Mucosa of stomach (tissue), 1 donor: ENCODE measurements around the gene GLUD1.
"Not testable (repeated sequence)": the region's sequence is repeated elsewhere in the genome, so short reads cannot be mapped to it uniquely, and the experiment has no call there.

ENCODE experiments used
- H3K27me3 ChIP-seq: one replicate; pipeline ENCODE4 v1.7.0; 2013; ENCODE audit warnings: mild to moderate bottlenecking, low read length; ENCODE audit not compliant: control insufficient read depth, insufficient read depth
- H3K36me3 ChIP-seq: one replicate; pipeline ENCODE4 v1.7.0; 2013; ENCODE audit warnings: low read length; ENCODE audit not compliant: control insufficient read depth, insufficient read depth
- H3K4me1 ChIP-seq: one replicate; pipeline ENCODE4 v1.7.0; 2013; ENCODE audit warnings: mild to moderate bottlenecking, low read length; ENCODE audit not compliant: control insufficient read depth, insufficient read depth
- H3K4me3 ChIP-seq: one replicate; pipeline ENCODE4 v1.7.0; 2013; ENCODE audit warnings: low read length
- H3K9ac ChIP-seq: one replicate; pipeline ENCODE4 v1.7.0; 2013; ENCODE audit warnings: mild to moderate bottlenecking, low read length, moderate library complexity
- H3K9me3 ChIP-seq: one replicate; pipeline ENCODE4 v1.7.0; 2013; ENCODE audit warnings: mild to moderate bottlenecking, low read length, moderate library complexity; ENCODE audit not compliant: control insufficient read depth
- donor health status: Pancreatic carcinoma.

GLUD1 gene

DNA sequence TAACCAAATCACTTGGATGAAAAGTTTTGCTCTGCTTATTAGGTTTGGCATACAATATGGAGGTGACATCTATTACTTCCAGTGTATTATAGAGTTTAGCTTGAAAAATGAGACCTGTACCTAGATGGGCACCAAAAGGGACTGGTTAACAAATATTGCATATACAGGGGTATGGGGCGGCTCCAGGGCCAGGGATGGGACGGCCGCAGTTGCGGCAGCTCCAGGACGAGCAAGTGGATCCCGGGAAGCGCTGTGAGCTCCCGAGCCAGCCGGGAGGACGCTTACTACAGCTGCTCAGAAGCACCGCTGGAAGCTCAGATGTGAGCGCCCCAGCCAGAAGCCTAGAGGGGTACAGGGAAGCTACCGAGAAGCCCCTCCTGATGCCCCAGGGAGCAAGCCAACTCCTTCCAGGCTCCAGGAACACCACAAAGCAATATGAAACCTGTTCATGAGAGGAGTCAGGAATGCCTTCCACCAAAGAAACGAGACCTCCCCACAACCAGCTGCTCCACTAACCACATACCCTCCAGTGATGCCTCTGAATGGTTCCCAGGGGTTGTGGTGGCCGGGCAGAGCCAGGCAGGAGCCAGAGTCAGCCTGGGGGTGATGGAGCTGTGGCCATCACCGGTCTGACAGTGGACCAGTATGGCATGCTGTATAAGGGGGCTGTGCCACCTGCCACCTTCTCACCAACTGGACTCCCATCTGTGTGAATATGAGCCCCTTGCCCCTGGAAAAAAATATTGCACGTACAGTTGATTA is 67.7 kb downstream of the GLUD1 start:
- H3K27me3 ChIP-seq, H3K9ac ChIP-seq, H3K9me3 ChIP-seq, H3K4me1 ChIP-seq, H3K4me3 ChIP-seq, H3K36me3 ChIP-seq: not testable (repeated sequence)

DNA sequence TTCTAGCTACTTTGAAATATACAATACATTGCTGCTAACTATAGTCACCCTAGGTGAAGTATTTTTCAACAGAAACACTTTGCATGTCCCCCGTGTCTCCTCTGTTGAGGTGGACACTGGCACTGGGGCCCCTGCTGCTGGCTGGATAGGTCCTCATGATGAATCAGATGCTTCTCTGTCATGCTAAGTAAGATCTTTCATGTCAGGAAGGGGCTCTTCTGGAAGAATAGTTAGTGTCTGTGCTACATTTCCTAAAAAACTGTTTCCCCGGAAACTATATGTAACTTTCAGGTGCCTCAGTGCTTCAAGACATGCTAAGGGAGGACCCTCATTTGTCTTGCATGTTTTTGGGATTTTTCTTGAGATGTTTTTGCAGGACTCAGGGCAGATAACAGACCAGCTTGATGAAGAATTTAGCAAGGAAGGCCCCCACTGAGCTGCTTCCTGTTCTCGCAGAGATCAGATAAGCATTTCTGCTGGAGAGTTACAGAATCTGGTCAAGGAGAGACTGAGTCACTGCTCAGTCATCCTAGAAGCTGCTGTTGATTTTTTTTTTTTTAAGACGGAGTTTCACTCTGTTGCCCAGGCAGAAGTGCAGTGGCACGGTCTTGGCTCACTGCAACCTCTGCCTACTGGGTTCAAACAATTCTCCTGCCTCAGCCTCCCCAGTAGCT is 69.2 kb downstream of the GLUD1 start:
- not testable (repeated sequence) for H3K9me3 ChIP-seq, H3K4me1 ChIP-seq, H3K9ac ChIP-seq, H3K27me3 ChIP-seq, H3K36me3 ChIP-seq, H3K4me3 ChIP-seq

- H3K27me3 ChIP-seq, H3K4me3 ChIP-seq, H3K36me3 ChIP-seq, H3K9ac ChIP-seq, H3K9me3 ChIP-seq, H3K4me1 ChIP-seq: not testable (repeated sequence)
Measured at GRCh38 chr10:87020056-87020455, 74.6 kb downstream of the GLUD1 start, which contains the start of gene FAM25A. Gene FAM25A, plus strand, starts transcription at chr10:87020294. Its CDS starts 31 bp downstream, at chr10:87020325.

DNA sequence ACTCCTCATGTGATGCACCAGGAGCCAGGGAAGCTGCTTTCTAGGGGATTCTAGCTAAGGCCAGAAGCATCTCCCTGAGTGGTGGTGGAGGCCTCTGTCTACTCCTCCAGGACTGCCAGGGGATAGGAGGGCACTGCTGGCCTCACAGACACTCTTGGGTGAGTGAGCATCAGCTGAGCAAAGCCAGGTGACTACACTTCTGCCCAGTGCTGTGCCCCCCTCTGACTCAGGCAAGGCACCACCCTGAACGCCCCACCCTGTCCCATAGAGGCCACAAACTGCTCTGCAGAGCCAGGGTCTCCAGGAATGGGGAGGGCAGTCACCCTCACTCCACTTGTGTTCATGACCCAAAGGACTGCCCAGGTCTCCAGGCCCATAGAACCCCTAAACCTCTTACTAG is 75.1 kb downstream of the GLUD1 start:
- not testable (repeated sequence) for H3K4me3 ChIP-seq, H3K9ac ChIP-seq, H3K4me1 ChIP-seq, H3K27me3 ChIP-seq, H3K9me3 ChIP-seq, H3K36me3 ChIP-seq

GRCh38 chr10:87019066-87019465 is 75.6 kb downstream of the GLUD1 start:
- H3K4me3 ChIP-seq, H3K9ac ChIP-seq, H3K36me3 ChIP-seq, H3K4me1 ChIP-seq, H3K27me3 ChIP-seq, H3K9me3 ChIP-seq: not testable (repeated sequence)

GRCh38 chr10:87018127-87018526 is 76.5 kb downstream of the GLUD1 start:
- H3K36me3 ChIP-seq, H3K9me3 ChIP-seq, H3K4me1 ChIP-seq, H3K4me3 ChIP-seq, H3K27me3 ChIP-seq, H3K9ac ChIP-seq: not testable (repeated sequence)

- not testable (repeated sequence) for H3K9ac ChIP-seq, H3K27me3 ChIP-seq, H3K4me1 ChIP-seq, H3K9me3 ChIP-seq, H3K36me3 ChIP-seq, H3K4me3 ChIP-seq
Measured at GRCh38 chr10:87014986-87015716, 79.5 kb downstream of the GLUD1 start.

DNA sequence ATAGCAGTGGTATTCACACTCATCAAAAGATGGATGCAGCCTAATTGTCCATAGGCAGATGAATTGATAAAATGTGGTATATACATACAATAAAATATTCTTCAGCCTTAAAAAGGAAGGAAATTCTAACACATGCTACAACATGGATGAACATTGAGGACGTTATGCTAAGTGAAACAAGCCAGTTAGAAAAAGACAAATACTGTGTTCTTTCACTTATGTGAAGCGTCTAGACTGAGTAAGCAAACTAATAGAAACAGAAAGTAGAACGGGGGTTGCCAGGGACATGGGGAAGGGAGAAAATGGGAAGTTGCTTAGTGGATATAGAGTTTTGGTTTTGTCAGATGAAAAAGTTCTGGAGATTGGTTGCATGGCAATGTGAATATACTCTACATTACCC is 81.1 kb downstream of the GLUD1 start:
- H3K4me3 ChIP-seq, H3K9ac ChIP-seq, H3K9me3 ChIP-seq, H3K4me1 ChIP-seq, H3K27me3 ChIP-seq, H3K36me3 ChIP-seq: not testable (repeated sequence)

DNA sequence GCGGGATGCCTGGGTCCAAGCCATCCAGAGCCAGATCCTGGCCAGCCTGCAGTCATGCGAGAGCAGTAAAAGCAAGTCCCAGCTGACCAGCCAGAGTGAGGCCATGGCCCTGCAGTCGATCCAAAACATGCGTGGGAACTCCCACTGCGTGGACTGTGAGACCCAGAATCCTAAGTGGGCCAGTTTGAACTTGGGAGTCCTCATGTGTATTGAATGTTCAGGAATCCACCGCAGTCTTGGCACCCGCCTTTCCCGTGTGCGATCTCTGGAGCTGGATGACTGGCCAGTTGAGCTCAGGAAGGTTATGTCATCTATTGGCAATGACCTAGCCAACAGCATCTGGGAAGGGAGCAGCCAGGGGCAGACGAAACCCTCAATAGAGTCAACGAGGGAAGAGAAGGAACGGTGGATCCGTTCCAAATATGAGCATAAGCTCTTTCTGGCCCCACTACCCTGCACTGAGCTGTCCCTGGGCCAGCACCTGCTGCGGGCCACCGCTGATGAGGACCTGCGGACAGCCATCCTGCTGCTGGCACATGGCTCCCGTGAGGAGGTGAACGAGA is 85.4 kb downstream of the GLUD1 start:
- H3K27me3 ChIP-seq, H3K4me1 ChIP-seq, H3K36me3 ChIP-seq, H3K9ac ChIP-seq, H3K4me3 ChIP-seq, H3K9me3 ChIP-seq: not testable (repeated sequence)

GRCh38 chr10:87008303-87008702 is 86.3 kb downstream of the GLUD1 start:
- not testable (repeated sequence) for H3K9ac ChIP-seq, H3K27me3 ChIP-seq, H3K4me3 ChIP-seq, H3K9me3 ChIP-seq, H3K4me1 ChIP-seq, H3K36me3 ChIP-seq

GRCh38 chr10:87007674-87008073 is 87.0 kb downstream of the GLUD1 start:
- H3K9me3 ChIP-seq, H3K27me3 ChIP-seq, H3K9ac ChIP-seq, H3K36me3 ChIP-seq, H3K4me1 ChIP-seq, H3K4me3 ChIP-seq: not testable (repeated sequence)

- not testable (repeated sequence) for H3K4me1 ChIP-seq, H3K9ac ChIP-seq, H3K27me3 ChIP-seq, H3K36me3 ChIP-seq, H3K9me3 ChIP-seq, H3K4me3 ChIP-seq
Measured at GRCh38 chr10:87007124-87007523, 87.5 kb downstream of the GLUD1 start.
